ENCODE measurements around the gene KRTAP10-11.

The KRTAP10-11 gene

DNA sequence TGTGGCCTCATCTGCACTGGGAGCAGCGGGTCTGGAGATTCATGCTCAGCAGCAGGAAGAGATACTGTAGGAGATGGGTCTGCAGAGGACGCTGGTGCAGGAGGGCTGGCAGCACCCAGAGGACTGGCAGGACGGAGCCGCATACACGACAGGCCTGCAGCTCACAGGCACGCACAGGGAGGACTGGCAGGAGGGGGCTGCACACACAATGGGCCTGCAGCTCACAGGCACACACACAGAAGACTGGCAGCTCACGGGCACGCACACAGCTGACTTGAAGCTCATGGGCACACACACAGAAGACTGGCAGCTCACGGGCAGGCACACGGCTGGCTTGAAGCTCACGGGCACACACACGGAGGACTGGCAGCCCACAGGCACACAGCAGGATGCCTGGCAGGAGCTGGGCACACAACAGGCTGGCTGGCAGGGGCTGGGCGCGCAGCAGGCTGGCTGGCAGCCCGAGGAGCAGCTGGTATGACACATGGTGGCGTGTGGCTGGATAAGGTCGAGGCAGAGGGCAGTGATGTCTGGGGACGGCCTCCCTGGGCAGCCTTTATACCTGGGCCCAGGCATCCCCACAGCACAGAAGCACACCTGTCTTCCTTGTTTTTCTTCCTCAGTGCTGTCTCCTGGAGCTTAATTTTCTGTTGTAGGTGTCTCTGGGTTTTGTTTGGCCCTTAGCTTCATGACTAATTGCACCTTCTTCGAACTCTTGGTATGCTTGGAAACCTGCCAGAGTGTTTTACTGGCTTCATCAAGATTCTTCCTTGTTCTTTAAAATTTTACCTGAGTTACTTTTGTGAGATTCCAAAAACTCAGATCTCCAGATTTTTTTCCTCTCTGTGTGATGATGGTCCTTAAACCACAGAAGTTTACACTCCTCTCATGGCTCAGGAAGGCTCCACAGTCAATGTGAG, 20.4 kb downstream of the KRTAP10-11 start, which contains the start of gene KRTAP12-2:
TSS of gene KRTAP12-2 (minus strand) at position 527 of the 920 bp plus-strand sequence. CDS start at position 486, 41 bp downstream.
- Histone ChIP-seq H3K36me3 (ENCODE audit: control insufficient read depth in 2 of 2, insufficient read depth in 2 of 2, low read length in 2 of 2) (no peaks in the 10 kb centered on the region), H3K9ac (ENCODE audit: low read depth in 1 of 2, low read length in 2 of 2) (no peak within 1 kb of the TSS), H3K27ac (ENCODE audit: low read depth in 2 of 2, low read length in 2 of 2) (no peak within 1 kb of the TSS), H3K4me3 (ENCODE audit: low read length in 2 of 2) (no peak within 1 kb of the TSS), H3K27me3 (ENCODE audit: control insufficient read depth in 2 of 2, insufficient read depth in 2 of 2, low read length in 2 of 2) (peaks cover 0 to 7% of the 10 kb centered on the region in 2 donors), H3K4me1 (ENCODE audit: control insufficient read depth in 2 of 2, insufficient read depth in 2 of 2, low read length in 2 of 2) (no peaks in the 10 kb centered on the region), H3K9me3 (ENCODE audit: control insufficient read depth in 2 of 2, low read length in 2 of 2) (peaks cover 0 to 3% of the 10 kb centered on the region in 2 donors)

DNA sequence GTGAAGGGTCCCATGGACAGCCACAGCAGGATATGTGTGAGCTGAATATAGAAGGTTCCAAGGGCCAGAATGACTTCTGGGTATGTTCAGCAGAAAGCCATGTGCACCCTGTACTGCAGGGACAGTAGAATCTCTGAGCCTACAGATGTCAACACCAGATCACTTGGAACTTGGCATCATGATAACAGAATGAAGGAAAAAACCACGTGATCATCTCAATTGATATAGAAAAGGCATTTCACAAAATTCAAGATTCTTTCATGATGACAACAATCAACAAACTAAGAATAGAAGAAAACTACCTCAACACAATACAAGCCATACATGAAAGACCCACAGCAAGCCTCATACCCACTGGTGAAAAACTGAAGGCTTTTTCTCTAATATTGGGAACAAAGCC, 21.4 kb downstream of the KRTAP10-11 start:
- Histone ChIP-seq H3K36me3 (ENCODE audit: control insufficient read depth in 2 of 2, insufficient read depth in 2 of 2, low read length in 2 of 2) (no peaks in the 10 kb centered on the region), H3K9me3 (ENCODE audit: control insufficient read depth in 2 of 2, low read length in 2 of 2) (peaks cover 0 to 3% of the 10 kb centered on the region in 2 donors), H3K27ac (ENCODE audit: low read depth in 2 of 2, low read length in 2 of 2) (no peak overlapping the region), H3K27me3 (ENCODE audit: control insufficient read depth in 2 of 2, insufficient read depth in 2 of 2, low read length in 2 of 2) (peaks cover 0 to 5% of the 10 kb centered on the region in 2 donors), H3K9ac (ENCODE audit: low read depth in 1 of 2, low read length in 2 of 2) (no peak overlapping the region), H3K4me3 (ENCODE audit: low read length in 2 of 2) (no peak overlapping the region), H3K4me1 (ENCODE audit: control insufficient read depth in 2 of 2, insufficient read depth in 2 of 2, low read length in 2 of 2) (no peaks in the 10 kb centered on the region)

DNA sequence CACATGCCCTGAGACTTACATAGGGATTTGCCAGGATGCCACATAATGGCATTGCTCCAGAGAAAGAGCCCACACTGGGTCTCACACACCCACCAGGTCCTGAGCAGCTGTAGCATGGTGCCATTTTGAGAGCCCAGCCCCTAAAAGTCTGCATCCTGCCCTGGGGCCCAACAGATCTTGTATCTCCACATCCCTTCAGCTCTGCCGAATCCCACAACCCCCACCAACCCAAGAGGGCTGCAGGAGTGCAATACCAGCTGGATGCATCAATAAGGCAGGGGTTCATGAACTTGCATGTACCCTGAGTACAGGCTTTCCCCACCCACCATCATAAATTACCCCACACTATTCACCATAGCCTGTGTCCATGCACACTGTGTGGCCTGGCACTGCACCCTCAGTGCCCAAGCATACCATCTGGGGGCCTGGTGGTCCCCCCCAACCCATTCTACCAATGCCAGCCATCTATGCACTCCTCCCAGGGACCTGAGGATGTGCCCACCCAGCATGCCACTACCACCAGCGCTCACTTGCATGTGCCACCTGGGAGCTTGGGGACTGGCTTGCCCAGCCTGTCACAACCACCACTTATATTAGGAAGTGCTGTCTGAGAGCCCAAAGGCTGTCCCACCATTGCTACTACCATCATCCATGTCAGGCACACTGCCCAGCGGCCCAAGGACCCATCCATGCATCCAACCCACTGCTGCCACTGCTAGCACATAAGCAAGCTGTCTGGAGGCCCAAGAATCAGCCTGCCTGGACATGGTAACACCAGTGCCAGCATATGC, 24.6 kb downstream of the KRTAP10-11 start:
- H3K27ac ChIP-seq (ENCODE audit: low read depth in 2 of 2, low read length in 2 of 2) = no peak overlapping the region
- no peak overlapping the region for H3K4me3 ChIP-seq (ENCODE audit: low read length in 2 of 2)
- peaks cover 0 to 5% of the 10 kb centered on the region in 2 donors for H3K27me3 ChIP-seq (ENCODE audit: control insufficient read depth in 2 of 2, insufficient read depth in 2 of 2, low read length in 2 of 2)
- peaks cover 0 to 3% of the 10 kb centered on the region in 2 donors for H3K9me3 ChIP-seq (ENCODE audit: control insufficient read depth in 2 of 2, low read length in 2 of 2)
- no peaks in the 10 kb centered on the region for H3K36me3 ChIP-seq (ENCODE audit: control insufficient read depth in 2 of 2, insufficient read depth in 2 of 2, low read length in 2 of 2)
- no peaks in the 10 kb centered on the region for H3K4me1 ChIP-seq (ENCODE audit: control insufficient read depth in 2 of 2, insufficient read depth in 2 of 2, low read length in 2 of 2)
- H3K9ac ChIP-seq (ENCODE audit: low read depth in 1 of 2, low read length in 2 of 2) = no peak overlapping the region

DNA sequence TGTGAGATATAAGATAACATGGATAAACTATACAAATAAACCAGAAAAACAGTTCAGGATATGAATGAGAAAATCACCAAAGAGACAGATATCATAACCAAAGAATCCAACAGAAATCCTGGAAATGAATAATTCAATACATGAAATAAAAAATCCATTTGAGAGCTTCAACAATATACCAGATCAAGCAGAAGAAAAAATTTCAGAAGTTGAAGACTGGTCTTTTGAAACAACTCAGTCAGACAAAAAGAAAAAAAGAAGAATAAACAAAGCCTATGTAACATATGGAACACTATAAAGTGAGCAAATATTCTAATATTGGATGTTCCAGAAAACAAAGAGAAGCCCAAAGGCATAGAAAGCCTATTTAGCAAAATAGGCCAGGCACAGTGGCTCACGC, 25.7 kb downstream of the KRTAP10-11 start:
- Histone ChIP-seq H3K9me3 (ENCODE audit: control insufficient read depth in 2 of 2, low read length in 2 of 2) (peaks cover 0 to 3% of the 10 kb centered on the region in 2 donors), H3K4me3 (ENCODE audit: low read length in 2 of 2) (no peak overlapping the region), H3K27me3 (ENCODE audit: control insufficient read depth in 2 of 2, insufficient read depth in 2 of 2, low read length in 2 of 2) (peaks cover 0 to 5% of the 10 kb centered on the region in 2 donors)

DNA sequence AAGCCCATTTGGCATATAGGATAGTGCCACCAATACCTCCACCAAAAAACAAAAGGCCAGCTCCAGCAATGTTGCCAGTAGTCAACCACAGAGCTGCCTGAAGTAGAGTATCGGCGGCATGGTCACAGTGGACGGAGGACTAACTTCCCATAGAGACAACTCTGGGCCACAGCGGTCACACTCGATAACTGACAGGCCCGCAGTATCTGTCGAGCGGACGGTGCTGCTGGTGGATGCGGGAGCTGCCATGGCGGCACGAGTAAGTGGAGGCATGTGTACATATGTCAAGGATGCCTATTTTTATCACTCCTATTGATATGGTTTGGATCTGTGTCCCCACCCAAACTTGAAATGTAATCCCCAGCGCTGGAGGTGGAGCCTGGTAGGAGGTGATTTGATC, 31.7 kb downstream of the KRTAP10-11 start:
- Histone ChIP-seq H3K36me3 (ENCODE audit: control insufficient read depth in 2 of 2, insufficient read depth in 2 of 2, low read length in 2 of 2) (no peaks in the 10 kb centered on the region), H3K9ac (ENCODE audit: low read depth in 1 of 2, low read length in 2 of 2) (no peak overlapping the region), H3K27ac (ENCODE audit: low read depth in 2 of 2, low read length in 2 of 2) (no peak overlapping the region), H3K4me1 (ENCODE audit: control insufficient read depth in 2 of 2, insufficient read depth in 2 of 2, low read length in 2 of 2) (no peaks in the 10 kb centered on the region), H3K4me3 (ENCODE audit: low read length in 2 of 2) (no peak overlapping the region), H3K9me3 (ENCODE audit: control insufficient read depth in 2 of 2, low read length in 2 of 2) (no peaks in the 10 kb centered on the region), H3K27me3 (ENCODE audit: control insufficient read depth in 2 of 2, insufficient read depth in 2 of 2, low read length in 2 of 2) (no peaks in the 10 kb centered on the region)

More for the DNA sequence above, 25.7 kb downstream of the KRTAP10-11 start:
- Histone ChIP-seq H3K36me3 (ENCODE audit: control insufficient read depth in 2 of 2, insufficient read depth in 2 of 2, low read length in 2 of 2) (no peaks in the 10 kb centered on the region), H3K9ac (ENCODE audit: low read depth in 1 of 2, low read length in 2 of 2) (no peak overlapping the region), H3K4me1 (ENCODE audit: control insufficient read depth in 2 of 2, insufficient read depth in 2 of 2, low read length in 2 of 2) (no peaks in the 10 kb centered on the region), H3K27ac (ENCODE audit: low read depth in 2 of 2, low read length in 2 of 2) (no peak overlapping the region)

DNA sequence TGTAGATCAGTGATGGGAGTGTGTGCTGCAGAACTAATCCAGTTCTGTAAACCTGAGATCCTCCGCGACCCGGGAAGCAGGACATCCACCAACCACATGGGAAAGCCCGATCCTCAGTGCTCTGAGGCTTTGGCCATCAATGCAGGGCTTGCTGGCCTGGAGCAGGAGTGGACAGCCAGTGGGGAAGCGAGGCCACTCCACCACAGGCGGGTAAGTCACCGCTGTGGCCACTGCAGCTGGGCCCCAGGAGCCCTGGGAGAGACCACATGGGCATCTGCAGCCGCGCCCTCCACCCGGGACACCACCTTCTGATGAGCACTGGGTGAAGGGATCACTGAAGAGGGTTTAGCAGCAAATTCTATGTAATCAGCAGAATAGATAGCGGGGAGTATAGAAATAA, 34.9 kb downstream of the KRTAP10-11 start:
- H3K4me3 ChIP-seq (ENCODE audit: low read length in 2 of 2) = no peak overlapping the region
- no peaks in the 10 kb centered on the region for H3K27me3 ChIP-seq (ENCODE audit: control insufficient read depth in 2 of 2, insufficient read depth in 2 of 2, low read length in 2 of 2)
- no peaks in the 10 kb centered on the region for H3K4me1 ChIP-seq (ENCODE audit: control insufficient read depth in 2 of 2, insufficient read depth in 2 of 2, low read length in 2 of 2)
- H3K9me3 ChIP-seq (ENCODE audit: control insufficient read depth in 2 of 2, low read length in 2 of 2) = no peaks in the 10 kb centered on the region
- H3K36me3 ChIP-seq (ENCODE audit: control insufficient read depth in 2 of 2, insufficient read depth in 2 of 2, low read length in 2 of 2) = no peaks in the 10 kb centered on the region
- H3K27ac ChIP-seq (ENCODE audit: low read depth in 2 of 2, low read length in 2 of 2) = no peak overlapping the region
- H3K9ac ChIP-seq (ENCODE audit: low read depth in 1 of 2, low read length in 2 of 2) = no peak overlapping the region

DNA sequence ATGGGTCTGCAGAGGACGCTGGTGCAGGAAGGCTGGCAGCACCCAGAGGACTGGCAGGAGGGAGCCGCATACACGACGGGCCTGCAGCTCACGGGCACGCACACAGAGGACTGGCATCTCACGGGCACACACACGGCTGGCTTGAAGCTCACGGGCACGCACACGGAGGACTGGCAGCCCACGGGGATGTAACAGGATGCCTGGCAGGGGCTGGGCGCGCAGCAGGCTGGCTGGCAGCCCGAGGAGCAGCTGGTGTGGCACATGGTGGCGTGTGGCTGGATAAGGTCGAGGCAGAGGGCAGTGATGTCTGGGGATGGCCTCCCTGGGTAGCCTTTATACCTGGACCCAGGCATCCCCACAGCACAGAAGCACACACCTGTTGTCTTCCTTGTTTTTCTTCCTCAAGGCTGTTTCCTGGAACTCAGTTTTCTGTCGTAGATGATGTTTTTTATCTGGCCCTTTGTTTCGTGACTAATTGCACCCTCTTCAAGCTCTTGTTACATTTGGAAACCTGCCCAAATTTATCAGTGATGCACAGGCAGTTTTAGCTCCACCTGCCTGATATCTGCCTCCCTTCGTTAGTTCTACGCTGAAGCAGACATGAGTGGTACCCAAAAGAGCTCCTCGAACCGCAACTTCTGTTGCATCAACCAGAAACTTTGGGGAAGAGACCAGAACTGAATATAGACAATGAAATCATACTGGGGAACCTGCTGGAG, 35.8 kb downstream of the KRTAP10-11 start, which contains the start of gene KRTAP12-1:
TSS of gene KRTAP12-1 (minus strand) at position 303 of the 719 bp plus-strand sequence. CDS start at position 263, 40 bp downstream.
- H3K9me3 ChIP-seq (ENCODE audit: control insufficient read depth in 2 of 2, low read length in 2 of 2) = no peaks in the 10 kb centered on the region
- H3K4me3 ChIP-seq (ENCODE audit: low read length in 2 of 2) = no peak within 1 kb of the TSS
- H3K36me3 ChIP-seq (ENCODE audit: control insufficient read depth in 2 of 2, insufficient read depth in 2 of 2, low read length in 2 of 2) = no peaks in the 10 kb centered on the region
- no peaks in the 10 kb centered on the region for H3K4me1 ChIP-seq (ENCODE audit: control insufficient read depth in 2 of 2, insufficient read depth in 2 of 2, low read length in 2 of 2)
- H3K27me3 ChIP-seq (ENCODE audit: control insufficient read depth in 2 of 2, insufficient read depth in 2 of 2, low read length in 2 of 2) = peaks cover 0 to 5% of the 10 kb centered on the region in 2 donors
- H3K27ac ChIP-seq (ENCODE audit: low read depth in 2 of 2, low read length in 2 of 2) = no peak within 1 kb of the TSS
- no peak within 1 kb of the TSS for H3K9ac ChIP-seq (ENCODE audit: low read depth in 1 of 2, low read length in 2 of 2)

DNA sequence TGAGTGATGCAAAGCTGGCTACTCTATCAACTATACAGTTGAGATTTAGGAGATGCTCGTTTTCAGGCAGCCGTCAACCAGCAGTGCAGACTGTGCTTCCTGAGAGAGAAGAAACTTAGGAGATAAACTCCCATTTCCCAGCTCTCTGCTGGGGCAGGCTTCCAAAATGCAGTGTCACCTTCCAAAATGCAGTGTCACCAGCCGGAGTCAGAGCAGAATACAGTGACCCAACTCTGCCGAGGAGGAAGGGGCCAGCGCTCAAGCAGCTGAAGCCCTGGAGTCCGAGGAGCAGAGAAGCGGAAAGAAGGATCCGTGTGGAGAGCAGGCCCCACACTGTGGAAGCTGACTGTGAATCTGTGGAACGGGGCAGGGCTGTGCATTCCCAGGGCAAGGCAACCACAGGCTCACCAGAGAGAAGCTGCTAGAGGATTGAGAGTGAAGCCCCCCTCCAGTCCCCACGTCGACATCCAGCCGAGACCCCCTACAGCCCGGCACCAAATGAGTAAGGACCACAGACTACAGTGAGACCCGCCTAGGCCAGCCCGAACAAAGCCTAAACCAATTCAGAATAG, 36.5 kb downstream of the KRTAP10-11 start:
- Histone ChIP-seq H3K9me3 (ENCODE audit: control insufficient read depth in 2 of 2, low read length in 2 of 2) (no peaks in the 10 kb centered on the region), H3K4me3 (ENCODE audit: low read length in 2 of 2) (no peak overlapping the region), H3K27ac (ENCODE audit: low read depth in 2 of 2, low read length in 2 of 2) (no peak overlapping the region), H3K4me1 (ENCODE audit: control insufficient read depth in 2 of 2, insufficient read depth in 2 of 2, low read length in 2 of 2) (no peaks in the 10 kb centered on the region), H3K9ac (ENCODE audit: low read depth in 1 of 2, low read length in 2 of 2) (no peak overlapping the region), H3K36me3 (ENCODE audit: control insufficient read depth in 2 of 2, insufficient read depth in 2 of 2, low read length in 2 of 2) (no peaks in the 10 kb centered on the region), H3K27me3 (ENCODE audit: control insufficient read depth in 2 of 2, insufficient read depth in 2 of 2, low read length in 2 of 2) (peaks cover 0 to 5% of the 10 kb centered on the region in 2 donors)

DNA sequence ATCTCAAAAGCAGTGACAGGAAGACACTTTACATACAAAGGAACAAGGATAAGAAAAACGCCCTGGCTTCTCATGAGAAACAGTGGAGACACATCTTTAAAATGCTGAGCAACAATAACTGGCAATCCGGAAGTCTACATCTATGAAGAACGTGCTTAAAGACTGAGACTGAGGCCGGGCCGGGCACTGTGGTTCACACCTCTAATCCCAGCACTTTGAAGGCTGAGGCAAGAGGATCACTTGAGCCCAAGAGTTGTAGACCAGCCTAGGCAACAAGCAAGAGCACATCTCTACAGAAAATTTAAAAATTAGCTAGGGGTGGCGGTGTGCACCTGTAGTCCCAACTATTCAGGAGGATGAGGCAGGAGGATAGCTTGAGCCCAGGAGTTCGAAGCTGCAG, 37.9 kb downstream of the KRTAP10-11 start:
- no peaks in the 10 kb centered on the region for H3K9me3 ChIP-seq (ENCODE audit: control insufficient read depth in 2 of 2, low read length in 2 of 2)
- no peaks in the 10 kb centered on the region for H3K36me3 ChIP-seq (ENCODE audit: control insufficient read depth in 2 of 2, insufficient read depth in 2 of 2, low read length in 2 of 2)
- no peaks in the 10 kb centered on the region for H3K4me1 ChIP-seq (ENCODE audit: control insufficient read depth in 2 of 2, insufficient read depth in 2 of 2, low read length in 2 of 2)
- H3K4me3 ChIP-seq (ENCODE audit: low read length in 2 of 2) = no peak overlapping the region
- H3K27me3 ChIP-seq (ENCODE audit: control insufficient read depth in 2 of 2, insufficient read depth in 2 of 2, low read length in 2 of 2) = peaks cover 0 to 5% of the 10 kb centered on the region in 2 donors
- no peak overlapping the region for H3K9ac ChIP-seq (ENCODE audit: low read depth in 1 of 2, low read length in 2 of 2)
- H3K27ac ChIP-seq (ENCODE audit: low read depth in 2 of 2, low read length in 2 of 2) = no peak overlapping the region

All from mucosa of rectum (tissue), 2 donors.